Stimulated activated CD8-positive, alpha-beta memory T cell treated with anti-CD3 and anti-CD28 coated beads, Interleukin-15, amount 100 ng/mL, for 24 hours (primary cell): ENCODE measurements around the gene ZIC4.

Experiments
- DNase-seq: peaks from one replicate; pipeline ENCODE4 v3.0.0-alpha.2; 2020; ENCODE audit warnings: low read depth

ZIC4 gene

DNA sequence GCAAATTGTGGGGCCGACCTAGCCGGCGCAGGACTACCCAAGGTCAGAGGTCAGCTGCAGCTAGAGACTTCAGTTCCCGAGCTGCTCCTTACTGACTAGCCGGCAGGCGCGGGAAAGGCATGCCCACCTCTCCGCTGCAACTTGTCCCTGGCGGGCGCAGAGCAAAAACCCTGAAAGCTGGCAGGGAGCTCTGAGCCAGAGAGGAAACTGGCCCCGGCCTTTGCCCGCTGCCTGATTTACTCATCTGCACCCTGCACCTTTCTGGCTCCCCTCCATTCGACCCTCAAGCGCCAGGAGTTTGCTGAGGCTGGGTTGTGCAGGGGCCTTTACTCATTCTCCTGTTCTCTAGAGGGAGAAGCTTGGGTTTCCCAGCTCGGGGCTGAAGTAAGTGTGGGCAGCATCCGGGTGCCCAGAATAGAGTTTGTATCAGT is 1.5 kb downstream of the ZIC4 start:
- no peak for DNase-seq

GRCh38 chr3:147404000-147404799 is 2.1 kb downstream of the ZIC4 start:
- no peak for DNase-seq

GRCh38 chr3:147403511-147403910 is 2.8 kb downstream of the ZIC4 start:
- no peak for DNase-seq

DNA sequence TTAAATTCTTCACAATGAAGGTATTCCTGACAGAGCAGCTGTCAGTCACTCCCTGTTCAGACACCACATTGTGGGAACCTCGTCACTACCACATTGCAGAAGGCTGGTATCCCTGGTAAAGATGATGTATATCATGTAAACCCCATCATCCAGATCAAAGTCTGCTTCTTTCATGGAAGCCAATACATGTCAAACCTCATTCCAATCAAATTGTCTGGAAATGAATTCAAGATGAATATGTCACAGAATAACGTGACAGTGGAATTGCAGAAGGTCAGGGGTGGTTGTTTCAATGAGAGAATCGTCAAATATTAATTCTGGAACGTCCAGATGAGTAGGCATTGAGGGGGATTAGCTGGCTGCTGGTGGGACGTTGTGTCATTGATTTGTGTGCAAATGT is 4.2 kb downstream of the ZIC4 start:
- no peak for DNase-seq

DNA sequence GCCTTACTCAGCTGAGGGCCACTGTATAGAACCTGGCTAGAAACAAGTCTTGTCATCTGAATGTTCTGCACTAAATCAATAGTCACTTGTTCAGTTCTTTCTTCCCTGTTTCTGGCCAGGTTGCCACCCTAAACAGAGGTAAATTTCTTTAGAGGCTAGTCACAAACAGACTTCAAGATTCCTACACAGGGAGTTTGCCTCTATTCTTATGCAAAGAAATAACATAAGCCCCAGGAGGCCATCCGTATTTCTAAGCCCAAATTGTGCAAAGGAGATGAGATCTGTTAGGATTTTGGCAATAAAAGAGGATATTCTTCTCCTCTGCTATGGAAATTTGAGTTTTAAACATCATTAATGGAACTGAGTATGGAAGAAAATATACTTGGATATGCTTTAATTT is 4.9 kb downstream of the ZIC4 start:
- DNase-seq = no peak

GRCh38 chr3:147400999-147401398 is 5.3 kb downstream of the ZIC4 start:
- DNase-seq = no peak

GRCh38 chr3:147400111-147400510 is 6.2 kb downstream of the ZIC4 start:
- DNase-seq = no peak

- no peak for DNase-seq
Measured at GRCh38 chr3:147398813-147399534, 7.4 kb downstream of the ZIC4 start.

DNA sequence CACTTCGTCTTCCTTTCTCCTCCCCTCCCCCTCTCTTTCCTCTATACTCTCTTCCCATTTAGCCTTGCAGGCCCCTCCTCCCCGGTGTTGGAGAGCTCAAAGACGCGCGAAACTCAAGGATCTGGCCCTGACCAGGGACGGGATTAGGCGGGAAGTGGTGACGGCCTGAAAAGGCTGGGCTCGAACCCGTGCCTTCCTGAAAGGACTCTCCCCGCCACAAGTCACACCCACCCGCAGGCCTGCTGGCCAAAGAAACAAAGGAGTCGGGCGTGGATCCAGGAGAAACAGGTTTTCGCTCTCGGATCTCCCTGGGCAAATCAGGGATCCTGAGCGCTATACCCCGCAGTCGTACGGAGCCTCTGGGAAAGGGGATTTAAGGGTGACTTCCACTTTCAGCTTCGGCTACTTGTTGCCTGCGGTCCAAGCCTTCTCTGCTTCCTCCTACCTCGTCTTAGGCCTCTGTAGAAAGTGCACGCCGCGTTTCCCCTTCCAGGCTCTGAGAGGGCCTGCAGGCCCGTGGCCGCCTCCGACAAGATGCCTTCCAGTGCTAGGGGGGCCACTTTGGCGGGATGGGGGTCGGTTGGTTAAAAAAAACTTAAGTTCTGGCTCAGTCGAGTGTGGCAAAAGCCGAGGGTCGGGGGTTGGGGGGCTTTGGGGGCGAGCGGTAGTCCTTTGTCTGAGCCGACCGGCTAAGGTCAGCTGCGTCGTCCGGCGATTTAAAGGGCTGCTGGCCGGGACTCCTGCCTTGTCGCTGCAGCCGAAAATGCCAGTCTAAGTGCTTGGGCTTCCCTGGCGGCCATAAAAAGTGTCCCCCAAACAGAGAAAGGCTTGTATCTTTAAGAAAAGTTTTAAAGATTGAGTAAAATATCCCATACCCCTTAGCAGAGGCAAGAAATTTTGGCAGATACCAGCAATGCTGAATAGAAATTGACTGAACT is 8.2 kb downstream of the ZIC4 start:
- no peak for DNase-seq

DNA sequence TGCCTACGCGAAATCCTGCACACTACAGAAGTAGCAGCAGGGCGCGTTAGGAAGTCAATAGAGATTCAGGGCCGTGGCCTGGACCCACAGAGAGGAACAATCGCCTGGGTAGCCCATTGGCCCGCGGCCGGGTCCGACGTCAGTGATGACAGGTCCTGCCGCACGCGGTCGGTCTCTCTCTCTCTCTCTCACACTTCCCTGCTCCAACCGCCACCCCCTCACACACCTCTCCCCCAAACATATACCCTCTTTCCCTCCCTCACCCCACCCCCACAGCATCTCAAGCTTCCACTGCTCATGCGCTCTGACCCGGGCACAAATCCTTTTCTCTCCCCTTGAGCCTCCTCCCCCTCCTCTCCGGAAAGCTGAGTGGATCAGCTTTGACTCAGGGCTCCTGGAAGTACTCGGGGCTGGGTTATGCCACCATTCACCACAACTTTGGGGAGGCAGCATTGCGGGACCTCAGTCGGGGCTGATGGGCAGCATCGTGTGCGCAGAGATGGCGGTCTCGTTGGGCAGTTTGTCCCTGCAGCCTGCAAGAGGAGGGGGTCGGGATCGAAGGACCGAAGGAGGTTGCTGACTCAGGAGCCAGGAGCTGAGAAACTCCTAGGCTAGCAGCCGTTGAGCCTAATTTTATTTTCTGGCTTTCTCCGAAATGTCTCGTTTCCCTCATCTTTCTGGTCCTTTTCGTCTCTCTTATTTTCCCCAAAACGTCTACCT is 9.0 kb downstream of the ZIC4 start:
- DNase-seq = no peak

- no peak for DNase-seq
Measured at GRCh38 chr3:147396712-147397046, 9.7 kb downstream of the ZIC4 start.

DNA sequence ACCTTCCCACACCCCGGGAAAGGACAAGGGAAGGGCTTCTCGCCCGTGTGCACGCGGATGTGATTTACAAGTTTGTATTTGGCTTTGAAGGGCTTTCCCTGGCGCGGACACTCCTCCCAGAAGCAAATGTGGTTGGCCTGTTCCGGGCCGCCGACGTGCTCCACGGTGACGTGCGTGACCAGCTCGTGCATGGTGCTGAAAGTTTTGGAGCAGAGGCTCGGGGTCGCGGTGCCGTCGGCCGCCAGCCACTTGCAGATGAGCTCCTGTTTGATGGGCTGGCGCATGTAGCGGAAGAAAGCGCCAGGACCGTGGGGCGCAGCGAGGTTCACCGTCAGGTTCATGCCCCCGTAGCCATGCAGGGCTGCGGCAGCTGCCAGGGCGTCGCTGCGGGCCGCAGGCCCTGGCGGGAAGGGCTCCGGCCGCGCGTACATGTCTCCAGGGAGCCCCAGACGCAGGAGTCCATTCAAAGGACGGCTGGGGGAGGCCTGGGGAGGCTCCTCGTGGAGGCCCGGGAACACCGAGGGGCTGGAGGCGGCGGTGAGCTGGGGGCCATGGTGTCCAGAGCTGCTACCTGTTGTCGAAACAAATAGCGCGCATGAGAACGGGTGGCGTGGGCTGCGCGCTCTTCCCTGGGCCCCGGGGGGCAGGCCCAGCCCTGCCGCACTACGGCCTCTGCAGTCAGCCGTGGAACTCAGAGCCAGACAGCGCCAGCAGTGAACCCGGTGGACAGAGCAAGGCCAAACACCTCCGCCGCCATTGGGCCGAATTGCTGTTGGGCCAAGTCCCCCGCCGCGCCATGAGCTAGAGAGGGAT is 10.2 kb downstream of the ZIC4 start:
- DNase-seq = no peak

DNA sequence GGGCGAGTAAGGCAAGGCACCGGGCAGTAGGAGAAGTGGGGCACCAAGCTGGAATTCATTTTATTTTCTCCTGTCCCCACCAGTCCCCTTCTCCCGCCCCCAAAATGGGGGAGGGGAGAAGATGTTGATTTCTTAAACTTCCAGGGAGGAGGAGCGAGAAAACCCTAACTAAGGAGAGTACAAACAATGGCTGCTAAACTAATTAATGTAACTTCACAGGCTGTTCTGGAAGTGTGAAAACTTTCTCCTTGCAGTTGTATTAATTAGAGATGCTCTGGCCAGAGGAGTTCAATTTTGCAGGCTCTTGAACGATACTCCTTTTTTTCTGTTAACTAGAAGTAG is 11.5 kb downstream of the ZIC4 start:
- DNase-seq = no peak

GRCh38 chr3:147393943-147394883 is 12.1 kb downstream of the ZIC4 start:
- no peak for DNase-seq

DNA sequence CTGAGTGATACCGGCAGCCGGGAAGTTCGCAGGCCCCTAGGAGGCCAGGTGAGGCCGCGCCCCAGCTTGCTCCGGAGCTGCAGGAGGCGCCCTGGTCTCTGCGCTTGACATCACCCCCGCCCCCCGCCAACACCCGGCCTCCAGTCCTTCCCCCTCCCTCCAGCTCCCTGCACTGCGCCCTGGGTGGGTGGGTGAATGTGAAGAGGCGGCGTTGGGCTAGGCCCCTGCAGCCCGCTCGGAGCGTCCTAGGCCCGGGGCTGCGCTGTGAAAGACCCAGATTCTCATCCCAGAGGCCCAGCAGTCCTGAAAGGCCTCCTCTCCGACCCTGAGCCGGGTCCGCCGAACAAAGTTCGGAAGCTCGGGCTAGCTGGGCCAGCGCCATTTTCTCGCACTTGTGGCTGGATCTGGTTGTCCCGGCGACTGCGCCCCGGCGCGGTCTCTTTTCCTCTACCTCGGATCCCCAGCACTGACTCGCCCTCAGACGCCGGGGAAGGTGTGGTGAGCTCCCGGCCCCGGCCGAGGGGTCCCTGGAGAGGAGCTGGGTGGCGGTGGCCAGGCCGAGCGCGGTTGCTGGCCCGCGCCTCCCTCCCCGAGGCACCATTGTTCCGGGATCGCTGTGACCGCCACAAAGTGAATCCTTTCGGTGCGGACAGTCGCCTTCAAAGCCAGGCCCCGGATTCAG is 12.9 kb downstream of the ZIC4 start:
- no peak for DNase-seq

GRCh38 chr3:147392625-147392946 is 13.8 kb downstream of the ZIC4 start:
- no peak for DNase-seq

- no peak for DNase-seq
Measured at GRCh38 chr3:147391781-147392624, 14.3 kb downstream of the ZIC4 start.
